ENCODE data around the gene SPDYE16.
A peak's percentile ranks its signal among the peaks of the same experiment; 100 is the strongest.
"Not testable (repeated sequence)": the region's sequence is repeated elsewhere in the genome, so short reads cannot be mapped to it uniquely, and the experiment has no call there.

Gene SPDYE16, protein sequence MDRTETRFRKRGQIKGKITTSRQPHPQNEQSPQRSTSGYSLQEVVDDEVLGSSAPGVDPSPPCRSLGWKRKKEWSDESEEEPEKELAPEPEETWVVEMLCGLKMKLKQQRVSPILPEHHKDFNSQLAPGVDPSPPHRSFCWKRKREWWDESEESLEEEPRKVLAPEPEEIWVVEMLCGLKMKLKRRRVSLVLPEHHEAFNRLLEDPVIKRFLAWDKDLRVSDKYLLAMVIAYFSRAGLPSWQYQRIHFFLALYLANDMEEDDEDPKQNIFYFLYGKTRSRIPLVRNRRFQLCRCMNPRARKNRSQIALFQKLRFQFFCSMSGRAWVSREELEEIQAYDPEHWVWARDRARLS

DNA sequence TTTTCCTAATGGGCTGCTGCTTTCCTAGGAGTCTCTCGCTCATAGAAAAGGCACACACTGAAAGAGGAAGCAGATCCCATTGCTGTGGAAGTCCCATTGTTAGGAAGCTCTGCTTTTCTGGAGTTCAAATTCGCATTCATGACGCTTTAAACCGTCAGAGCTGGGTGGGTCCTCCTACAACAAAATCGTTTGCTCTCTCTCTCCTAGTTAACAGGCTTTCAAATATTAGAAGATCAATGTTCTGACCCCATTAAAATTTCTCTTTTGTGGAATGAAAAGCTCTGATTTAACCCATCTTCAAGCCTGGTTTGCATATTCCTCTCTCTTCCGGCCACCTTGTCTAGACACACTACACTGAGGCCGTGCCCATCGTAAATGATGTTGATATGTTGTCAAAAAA lies at the start of gene SPDYE16:
Gene SPDYE16, minus strand, starts transcription at position 101 of the 400 bp plus-strand sequence. CDS start 1,838 bp downstream, outside the sequence.
- not testable (repeated sequence) for DNase-seq (ENCODE audit: low spot score)

GRCh38 chr7:76592694-76593093 lies 49.6 kb upstream of the SPDYE16 start:
- DNase-seq (ENCODE audit: low spot score) = not testable (repeated sequence)

DNA sequence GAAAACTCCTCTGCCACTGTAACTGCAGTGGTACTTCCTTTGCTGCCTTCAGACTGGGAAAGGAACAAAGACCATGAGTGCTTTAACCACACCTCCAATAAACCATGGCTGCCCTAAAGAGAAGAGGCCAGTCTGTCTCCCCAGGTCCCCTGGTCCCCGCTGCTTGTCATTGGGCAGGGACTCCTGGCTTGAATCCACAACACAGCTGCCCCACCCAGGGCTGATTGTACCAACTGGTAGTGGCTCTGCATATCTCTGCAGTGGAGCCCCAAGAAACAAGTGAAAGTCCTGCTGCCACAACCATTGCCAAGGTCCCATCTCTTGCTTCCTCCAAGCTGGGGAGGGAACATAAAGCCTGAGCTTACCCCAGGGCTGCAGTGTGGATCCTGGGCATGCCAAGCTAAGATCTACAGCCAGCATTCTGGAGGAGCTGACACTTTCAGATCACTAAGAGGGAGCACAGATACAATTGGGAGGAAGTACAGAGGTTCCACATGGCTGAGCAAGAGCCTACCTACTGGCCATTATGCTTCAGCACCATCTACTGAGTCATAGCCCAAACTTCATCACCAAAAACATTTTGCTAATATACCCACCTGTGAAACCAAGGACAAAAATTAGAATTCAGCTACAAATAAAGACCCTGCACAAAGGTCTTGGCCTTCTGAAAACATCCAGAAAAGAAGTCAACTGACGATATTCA lies 48.7 kb upstream of the SPDYE16 start:
- DNase-seq (ENCODE audit: low spot score) = not testable (repeated sequence)

DNA sequence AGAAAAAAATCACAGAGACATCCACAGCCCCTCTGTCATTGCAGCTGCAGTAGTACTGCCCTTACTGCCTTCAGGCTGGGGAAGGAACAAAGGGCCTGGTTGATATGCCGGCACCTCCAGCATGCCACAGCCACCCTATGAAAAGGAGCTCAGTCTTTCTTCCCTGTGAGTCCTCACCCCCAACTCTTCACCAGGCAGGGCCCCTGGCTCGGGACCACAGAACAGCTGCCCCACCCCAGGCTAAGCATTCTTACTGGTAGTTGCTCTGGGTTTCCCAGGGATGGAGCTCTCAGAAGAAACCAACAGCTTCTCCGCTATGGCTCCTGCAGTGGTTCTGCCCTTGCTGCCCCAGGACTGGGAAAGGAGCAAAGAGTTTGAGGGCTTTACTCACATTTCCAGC lies 47.9 kb upstream of the SPDYE16 start:
- DNase-seq (ENCODE audit: low spot score) = not testable (repeated sequence)

DNA sequence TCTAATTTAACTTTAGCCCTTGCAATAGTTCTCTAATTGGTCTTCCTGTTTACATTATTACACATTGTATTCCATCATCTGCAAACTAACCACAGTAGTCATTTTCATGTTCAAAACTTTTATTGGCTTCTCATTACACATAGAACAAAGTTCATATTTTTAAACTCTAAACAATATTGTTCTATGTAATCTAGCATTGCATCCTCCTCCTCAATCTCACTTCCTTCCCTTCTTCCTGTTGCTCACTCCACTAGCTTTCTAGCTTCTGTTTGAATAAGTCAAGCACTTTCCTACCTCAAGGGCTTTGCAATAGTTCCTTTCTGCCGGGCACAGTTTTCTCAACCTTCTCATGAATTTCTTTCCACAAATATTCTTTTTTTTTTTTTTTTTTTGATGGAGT lies 45.5 kb upstream of the SPDYE16 start:
- not testable (repeated sequence) for DNase-seq (ENCODE audit: low spot score)

GRCh38 chr7:76586585-76587315 lies 43.7 kb upstream of the SPDYE16 start:
- not testable (repeated sequence) for DNase-seq (ENCODE audit: low spot score)

- DNase-seq (ENCODE audit: low spot score) = not testable (repeated sequence)
Measured at GRCh38 chr7:76583636-76584281, 40.7 kb upstream of the SPDYE16 start.

- peak; percentile 15 for DNase-seq (ENCODE audit: low spot score)
Measured at GRCh38 chr7:76582848-76583631, 39.9 kb upstream of the SPDYE16 start.

DNA sequence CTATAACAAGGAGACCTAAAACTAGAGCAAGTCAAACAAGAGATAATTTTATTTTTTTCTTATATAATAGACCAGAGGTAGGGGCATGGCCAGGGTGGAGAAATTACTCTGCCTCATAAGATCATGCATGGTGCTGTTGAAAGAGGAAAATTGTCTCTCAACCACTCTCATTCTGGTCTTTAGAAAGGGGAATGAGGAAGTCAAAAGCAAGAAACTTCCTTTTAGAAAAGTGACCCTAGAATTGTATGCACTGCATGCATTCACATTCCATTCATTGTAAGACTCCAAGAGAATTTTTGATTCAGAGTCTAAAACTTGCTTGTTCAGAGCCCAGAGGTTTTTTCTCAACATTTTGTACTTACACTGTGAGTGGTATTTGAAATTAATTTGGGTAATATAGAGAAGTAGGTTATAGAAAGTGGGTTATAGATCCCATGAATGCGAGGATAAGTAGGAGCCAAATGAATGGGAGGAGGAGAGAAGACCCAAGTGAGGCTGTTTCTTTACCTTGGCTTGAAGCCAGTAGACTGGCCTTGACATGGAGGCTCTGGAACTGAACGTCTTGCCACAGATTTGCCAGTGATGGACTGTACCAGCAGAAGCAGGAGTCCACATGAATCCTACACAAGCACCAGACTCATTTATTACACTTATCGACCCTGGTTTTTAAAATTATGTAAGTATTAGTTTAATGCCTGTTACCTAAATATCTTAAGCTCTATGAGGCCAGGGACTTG lies 33.0 kb upstream of the SPDYE16 start:
- DNase-seq (ENCODE audit: low spot score) = not testable (repeated sequence)

- DNase-seq (ENCODE audit: low spot score) = not testable (repeated sequence)
Measured at GRCh38 chr7:76575431-76575830, 32.3 kb upstream of the SPDYE16 start.

DNA sequence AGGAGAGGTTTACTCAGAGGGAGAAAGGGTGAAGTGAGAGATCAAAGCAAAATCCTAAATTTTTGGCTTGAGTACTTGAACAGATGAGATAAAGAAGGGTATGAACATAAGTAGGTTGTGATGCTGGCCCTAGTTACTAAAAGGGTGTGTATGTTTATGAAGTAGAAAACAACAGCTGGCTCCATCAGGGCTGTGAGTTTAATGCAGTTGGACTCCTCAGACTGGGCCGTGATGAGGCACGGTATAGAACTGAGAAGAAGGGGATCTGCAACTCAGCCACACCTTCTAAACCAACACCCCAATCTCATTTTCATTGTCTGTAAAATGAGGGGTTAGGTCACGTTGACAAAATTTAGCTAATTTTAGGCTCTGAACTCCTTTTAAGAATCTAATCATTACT lies 29.2 kb upstream of the SPDYE16 start:
- not testable (repeated sequence) for DNase-seq (ENCODE audit: low spot score)

DNA sequence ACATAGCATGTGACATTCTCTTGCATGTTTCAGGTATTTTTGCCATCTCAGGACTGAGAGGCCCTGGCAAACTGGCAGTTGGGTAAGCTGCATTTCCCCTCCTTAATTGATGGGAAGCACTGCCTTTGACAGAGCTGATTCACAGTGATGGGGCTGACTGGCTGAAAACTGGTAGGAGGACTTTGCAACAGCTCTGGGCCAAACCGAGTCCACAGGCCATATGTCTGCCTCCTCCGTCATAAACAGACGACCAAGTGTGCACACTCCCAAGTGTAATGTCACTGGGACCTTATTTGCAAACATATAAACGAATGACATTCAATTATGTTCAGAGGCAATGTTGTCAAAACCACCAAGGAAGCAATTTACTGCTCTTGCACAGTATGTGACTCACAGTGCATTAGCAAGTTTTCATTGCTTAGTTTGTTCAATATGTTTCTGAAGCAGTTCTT lies 27.3 kb upstream of the SPDYE16 start:
- DNase-seq (ENCODE audit: low spot score) = not testable (repeated sequence)

- not testable (repeated sequence) for DNase-seq (ENCODE audit: low spot score)
Measured at GRCh38 chr7:76568742-76569141, 25.6 kb upstream of the SPDYE16 start.

DNA sequence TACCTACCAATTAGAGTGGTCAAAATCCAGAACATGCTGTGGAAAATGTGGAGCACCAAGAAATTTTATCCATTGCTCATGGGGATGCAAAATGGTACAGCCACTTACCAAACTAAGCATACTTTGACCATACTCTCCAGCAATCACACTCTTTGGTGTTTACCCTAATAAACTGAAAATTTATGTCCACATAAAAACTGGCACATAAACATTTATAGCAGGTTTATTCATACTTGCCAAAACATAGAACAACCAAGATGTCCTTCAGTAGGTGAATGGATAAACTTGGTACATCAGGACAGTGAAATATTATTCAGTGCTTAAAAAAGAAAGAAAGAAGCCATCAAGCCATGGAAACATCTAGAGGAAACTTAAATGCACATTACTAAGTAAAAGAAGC lies 24.7 kb upstream of the SPDYE16 start:
- DNase-seq (ENCODE audit: low spot score) = not testable (repeated sequence)

GRCh38 chr7:76567311-76567710 lies 24.2 kb upstream of the SPDYE16 start:
- DNase-seq (ENCODE audit: low spot score) = not testable (repeated sequence)

DNA sequence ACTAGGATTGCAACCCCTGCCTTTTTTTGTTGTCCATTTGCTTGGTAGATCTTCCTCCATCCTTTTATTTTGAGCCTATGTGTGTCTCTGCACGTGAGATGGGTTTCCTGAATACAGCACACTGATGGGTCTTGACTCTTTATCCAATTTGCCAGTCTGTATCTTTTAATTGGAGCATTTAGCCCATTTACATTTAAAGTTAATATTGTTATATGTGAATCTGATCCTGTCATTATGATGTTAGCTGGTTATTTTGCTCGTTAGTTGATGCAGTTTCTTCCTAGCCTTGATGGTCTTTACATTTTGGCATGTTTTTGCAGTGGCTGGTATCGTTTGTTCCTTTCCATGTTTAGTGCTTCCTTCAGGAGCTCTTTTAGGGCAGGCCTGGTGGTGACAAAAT lies 21.9 kb upstream of the SPDYE16 start:
- DNase-seq (ENCODE audit: low spot score) = not testable (repeated sequence)

DNA sequence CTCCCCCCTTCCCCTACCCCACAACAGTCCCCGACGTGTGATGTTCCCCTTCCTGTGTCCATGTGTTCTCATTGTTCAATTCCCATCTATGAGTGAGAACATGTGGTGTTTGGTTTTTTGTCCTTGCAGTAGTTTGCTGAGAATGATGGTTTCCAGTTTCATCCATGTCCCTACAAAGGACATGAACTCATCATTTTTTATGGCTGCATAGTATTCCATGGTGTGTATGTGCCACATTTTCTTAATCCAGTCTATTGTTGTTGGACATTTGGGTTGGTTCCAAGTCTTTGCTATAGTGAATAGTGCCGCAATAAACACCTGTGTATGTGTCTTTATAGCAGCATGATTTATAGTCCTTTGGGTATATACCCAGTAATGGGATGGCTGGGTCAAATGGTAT lies 18.2 kb upstream of the SPDYE16 start:
- not testable (repeated sequence) for DNase-seq (ENCODE audit: low spot score)

- DNase-seq (ENCODE audit: low spot score) = not testable (repeated sequence)
Measured at GRCh38 chr7:76560157-76560556, 17.1 kb upstream of the SPDYE16 start.

- DNase-seq (ENCODE audit: low spot score) = not testable (repeated sequence)
Measured at GRCh38 chr7:76559685-76560084, 16.6 kb upstream of the SPDYE16 start.

DNA sequence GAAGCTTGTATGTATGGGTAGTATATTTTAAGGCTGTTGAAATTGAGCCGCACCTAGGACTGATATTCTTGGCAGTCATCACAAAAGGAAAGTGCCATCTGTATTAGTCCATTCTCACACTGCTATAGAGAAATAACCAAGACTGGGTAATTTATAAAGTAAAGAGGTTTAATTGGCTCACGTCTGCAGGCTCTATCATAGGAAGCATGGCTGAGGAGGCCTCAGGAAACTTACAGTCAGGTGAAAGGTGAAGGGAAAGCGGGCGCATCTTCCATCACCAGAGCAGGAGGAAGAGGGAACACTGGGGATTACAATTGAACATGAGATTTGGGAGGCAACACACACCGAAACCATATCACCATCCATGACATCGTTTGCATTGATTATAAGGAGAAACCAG lies 8.9 kb upstream of the SPDYE16 start:
- not testable (repeated sequence) for DNase-seq (ENCODE audit: low spot score)
